GM18861 (cell line): Measurements from ENCODE around the gene USP17L29.
"Not testable (repeated sequence)": the region's sequence is repeated elsewhere in the genome, so short reads cannot be mapped to it uniquely, and the experiment has no call there.

ENCODE experiments used
- ATAC-seq: cut with Tn5 transposase; IDR thresholded peaks from one replicate; pipeline ENCODE4 v1.9.1; 2021; ENCODE audit not compliant: unreplicated experiment

USP17L29 gene

GRCh38 chr4:9353338-9353737 is at the start of gene USP17L29:
TSS of gene USP17L29 (plus strand) at chr4:9353638. CDS start at chr4:9353638, 0 bp downstream.
- ATAC-seq, result not testable (repeated sequence)

- not testable (repeated sequence) for ATAC-seq
Observed at GRCh38 chr4:9324191-9324590, 29.2 kb upstream of the USP17L29 start.

GRCh38 chr4:9324865-9325264 is 28.6 kb upstream of the USP17L29 start, which contains the start of gene USP17L24:
TSS of gene USP17L24 (plus strand) at chr4:9325165. CDS start at chr4:9325165, 0 bp downstream.
- not testable (repeated sequence) for ATAC-seq

- ATAC-seq, result not testable (repeated sequence)
Observed at GRCh38 chr4:9329611-9330010, 23.8 kb upstream of the USP17L29 start, which contains the start of gene USP17L25. TSS of gene USP17L25 (plus strand) at chr4:9329911. CDS start at chr4:9329911, 0 bp downstream.

GRCh38 chr4:9334358-9334757 is 19.1 kb upstream of the USP17L29 start, which contains the start of gene USP17L26:
TSS of gene USP17L26 (plus strand) at chr4:9334658. CDS start at chr4:9334658, 0 bp downstream.
- ATAC-seq, result not testable (repeated sequence)

- not testable (repeated sequence) for ATAC-seq
Observed at GRCh38 chr4:9339103-9339502, 14.3 kb upstream of the USP17L29 start, which contains the start of gene USP17L5. TSS of gene USP17L5 (plus strand) at chr4:9339403. CDS start at chr4:9339403, 0 bp downstream.

GRCh38 chr4:9343848-9344247 is 9.6 kb upstream of the USP17L29 start, which contains the start of gene USP17L27:
TSS of gene USP17L27 (plus strand) at chr4:9344148. CDS start at chr4:9344148, 0 bp downstream.
- not testable (repeated sequence) for ATAC-seq

- ATAC-seq, result not testable (repeated sequence)
Observed at GRCh38 chr4:9348593-9348992, 4.8 kb upstream of the USP17L29 start, which contains the start of gene USP17L28. TSS of gene USP17L28 (plus strand) at chr4:9348893. CDS start at chr4:9348893, 0 bp downstream.

GRCh38 chr4:9350866-9351265 is 2.6 kb upstream of the USP17L29 start:
- ATAC-seq, result not testable (repeated sequence)

GRCh38 chr4:9362829-9363228 is 9.4 kb downstream of the USP17L29 start, which contains the start of gene USP17L30:
TSS of gene USP17L30 (plus strand) at chr4:9363129. CDS start at chr4:9363129, 0 bp downstream.
- not testable (repeated sequence) for ATAC-seq

- not testable (repeated sequence) for ATAC-seq
Observed at GRCh38 chr4:9379881-9380280, 26.4 kb downstream of the USP17L29 start.

- not testable (repeated sequence) for ATAC-seq
Observed at GRCh38 chr4:9381012-9381534, 27.6 kb downstream of the USP17L29 start.

GRCh38 chr4:9384126-9384525 is 30.7 kb downstream of the USP17L29 start:
- no peak for ATAC-seq

GRCh38 chr4:9389001-9389400 is 35.6 kb downstream of the USP17L29 start:
- not testable (repeated sequence) for ATAC-seq
